Ishikawa (cell line): ENCODE results near the gene CDC42BPG.

ENCODE experiments used
- CEBPB ChIP-seq: IDR thresholded peaks from 2 replicates; pipeline ENCODE4 v1.6.1; 2012
- CREB1 ChIP-seq: IDR thresholded peaks from 2 replicates; pipeline ENCODE4 v1.6.1; 2012; ENCODE audit warnings: low read depth
- EGR1 ChIP-seq: IDR thresholded peaks from 2 replicates; pipeline ENCODE4 v1.6.1; 2012
- EP300 ChIP-seq: IDR thresholded peaks from 2 replicates; pipeline ENCODE4 v1.6.1; 2012; ENCODE audit warnings: borderline replicate concordance
- FOXM1 ChIP-seq: IDR thresholded peaks from 2 replicates; pipeline ENCODE4 v1.6.1; 2012; ENCODE audit warnings: low read depth, borderline replicate concordance
- MAX ChIP-seq: IDR thresholded peaks from 2 replicates; pipeline ENCODE4 v1.6.1; 2012
- NFIC ChIP-seq: IDR thresholded peaks from 2 replicates; pipeline ENCODE4 v1.6.1; 2012
- RAD21 ChIP-seq: IDR thresholded peaks from 2 replicates; pipeline ENCODE4 v1.6.1; 2012; ENCODE audit warnings: low read depth
- TAF1 ChIP-seq: IDR thresholded peaks from 2 replicates; pipeline ENCODE4 v1.6.1; 2012; ENCODE audit warnings: low read depth, mild to moderate bottlenecking
- TCF12 ChIP-seq: IDR thresholded peaks from 2 replicates; pipeline ENCODE4 v1.6.1; 2012; ENCODE audit warnings: low read depth
- TEAD4 ChIP-seq: IDR thresholded peaks from 2 replicates; pipeline ENCODE4 v1.6.1; 2012
- YY1 ChIP-seq: IDR thresholded peaks from 2 replicates; pipeline ENCODE4 v1.6.1; 2012; ENCODE audit warnings: low read depth
- ZBTB7A ChIP-seq: IDR thresholded peaks from 2 replicates; pipeline ENCODE4 v1.6.1; 2012; ENCODE audit warnings: low read depth
- TF ChIP-seq, protein P1 (sequence below): IDR thresholded peaks from 2 replicates; pipeline ENCODE4 v1.6.1; 2012; ENCODE audit warnings: low read depth, mild to moderate bottlenecking
- TF ChIP-seq, protein P2 (sequence below): IDR thresholded peaks from 2 replicates; pipeline ENCODE4 v1.6.1; 2012

CDC42BPG gene

DNA sequence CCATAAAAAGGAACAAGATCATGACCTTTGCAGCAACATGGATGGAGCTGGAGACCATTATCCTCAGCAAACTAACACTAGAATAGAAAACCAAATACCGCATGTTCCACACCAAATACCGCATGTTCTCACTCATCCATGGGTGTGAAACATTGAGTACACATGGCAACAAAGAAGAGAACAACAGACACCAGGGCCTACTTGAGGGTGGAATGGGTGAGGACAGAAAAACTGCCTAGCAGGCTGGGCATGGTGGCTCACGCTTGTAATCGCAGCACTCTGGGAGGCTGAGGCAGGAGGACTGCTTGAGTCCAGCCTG is 21.7 kb upstream of the CDC42BPG start:
- TF ChIP-seq EGR1 (no peak), TAF1 (no peak), YY1 (no peak), RAD21 (no peak), TCF12 (no peak), TEAD4 (no peak), EP300 (no peak), CREB1 (no peak), NFIC (no peak), MAX (no peak), CEBPB (no peak), ZBTB7A (no peak), FOXM1 (no peak)
- TF ChIP-seq, protein P1, sequence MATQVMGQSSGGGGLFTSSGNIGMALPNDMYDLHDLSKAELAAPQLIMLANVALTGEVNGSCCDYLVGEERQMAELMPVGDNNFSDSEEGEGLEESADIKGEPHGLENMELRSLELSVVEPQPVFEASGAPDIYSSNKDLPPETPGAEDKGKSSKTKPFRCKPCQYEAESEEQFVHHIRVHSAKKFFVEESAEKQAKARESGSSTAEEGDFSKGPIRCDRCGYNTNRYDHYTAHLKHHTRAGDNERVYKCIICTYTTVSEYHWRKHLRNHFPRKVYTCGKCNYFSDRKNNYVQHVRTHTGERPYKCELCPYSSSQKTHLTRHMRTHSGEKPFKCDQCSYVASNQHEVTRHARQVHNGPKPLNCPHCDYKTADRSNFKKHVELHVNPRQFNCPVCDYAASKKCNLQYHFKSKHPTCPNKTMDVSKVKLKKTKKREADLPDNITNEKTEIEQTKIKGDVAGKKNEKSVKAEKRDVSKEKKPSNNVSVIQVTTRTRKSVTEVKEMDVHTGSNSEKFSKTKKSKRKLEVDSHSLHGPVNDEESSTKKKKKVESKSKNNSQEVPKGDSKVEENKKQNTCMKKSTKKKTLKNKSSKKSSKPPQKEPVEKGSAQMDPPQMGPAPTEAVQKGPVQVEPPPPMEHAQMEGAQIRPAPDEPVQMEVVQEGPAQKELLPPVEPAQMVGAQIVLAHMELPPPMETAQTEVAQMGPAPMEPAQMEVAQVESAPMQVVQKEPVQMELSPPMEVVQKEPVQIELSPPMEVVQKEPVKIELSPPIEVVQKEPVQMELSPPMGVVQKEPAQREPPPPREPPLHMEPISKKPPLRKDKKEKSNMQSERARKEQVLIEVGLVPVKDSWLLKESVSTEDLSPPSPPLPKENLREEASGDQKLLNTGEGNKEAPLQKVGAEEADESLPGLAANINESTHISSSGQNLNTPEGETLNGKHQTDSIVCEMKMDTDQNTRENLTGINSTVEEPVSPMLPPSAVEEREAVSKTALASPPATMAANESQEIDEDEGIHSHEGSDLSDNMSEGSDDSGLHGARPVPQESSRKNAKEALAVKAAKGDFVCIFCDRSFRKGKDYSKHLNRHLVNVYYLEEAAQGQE, result no peak
- TF ChIP-seq, protein P2, sequence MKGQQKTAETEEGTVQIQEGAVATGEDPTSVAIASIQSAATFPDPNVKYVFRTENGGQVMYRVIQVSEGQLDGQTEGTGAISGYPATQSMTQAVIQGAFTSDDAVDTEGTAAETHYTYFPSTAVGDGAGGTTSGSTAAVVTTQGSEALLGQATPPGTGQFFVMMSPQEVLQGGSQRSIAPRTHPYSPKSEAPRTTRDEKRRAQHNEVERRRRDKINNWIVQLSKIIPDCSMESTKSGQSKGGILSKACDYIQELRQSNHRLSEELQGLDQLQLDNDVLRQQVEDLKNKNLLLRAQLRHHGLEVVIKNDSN, result no peak

DNA sequence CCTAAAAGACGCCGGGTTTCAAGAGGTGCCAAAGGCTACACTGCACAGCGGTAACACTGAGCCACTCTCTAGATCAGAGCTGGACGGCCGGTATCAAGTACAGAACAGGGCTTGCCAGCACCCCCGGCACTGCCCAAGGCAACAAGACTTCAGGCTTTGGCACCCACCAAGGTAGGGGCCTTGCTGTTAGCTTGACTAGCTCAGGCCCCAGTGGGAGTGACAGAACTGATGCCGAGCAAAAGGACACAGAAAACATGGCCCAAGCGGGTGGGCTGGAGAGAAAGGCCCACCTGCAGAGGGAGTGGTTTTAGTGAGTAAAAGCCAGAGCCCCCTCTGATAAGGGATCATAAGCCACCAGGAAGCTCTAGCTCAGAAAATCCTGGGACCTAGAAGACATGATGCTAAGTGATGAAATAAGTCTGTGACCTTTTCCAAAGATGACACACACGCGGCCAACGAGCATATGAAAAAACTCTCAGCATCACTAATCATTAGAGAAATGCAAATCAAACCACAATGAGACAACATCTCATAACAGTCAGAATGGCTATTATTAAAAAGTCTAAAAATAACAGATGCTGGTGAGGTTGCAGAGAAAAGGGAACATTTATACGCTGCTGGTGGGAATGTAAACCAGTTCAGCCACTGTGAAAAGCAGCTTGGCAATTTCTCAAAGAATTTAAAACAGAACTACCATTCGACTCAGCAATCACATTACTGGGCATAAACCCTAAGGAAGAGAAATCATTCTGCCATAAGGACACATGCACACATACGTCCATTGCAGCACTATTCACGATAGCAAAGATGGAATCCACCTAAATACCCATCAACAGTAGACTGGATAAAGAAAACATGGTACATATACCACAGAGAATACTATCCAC is 21.1 kb upstream of the CDC42BPG start:
- TF ChIP-seq ZBTB7A, result no peak
- no peak for TF ChIP-seq YY1
- no peak for TF ChIP-seq EP300
- TF ChIP-seq RAD21, result no peak
- TF ChIP-seq MAX, result no peak
- TF ChIP-seq, protein P1, result no peak
- TF ChIP-seq TAF1, result no peak
- TF ChIP-seq, protein P2, result no peak
- TF ChIP-seq TEAD4, result no peak
- TF ChIP-seq CEBPB, result no peak
- TF ChIP-seq TCF12, result no peak
- TF ChIP-seq CREB1, result no peak
- no peak for TF ChIP-seq NFIC
- no peak for TF ChIP-seq EGR1

DNA sequence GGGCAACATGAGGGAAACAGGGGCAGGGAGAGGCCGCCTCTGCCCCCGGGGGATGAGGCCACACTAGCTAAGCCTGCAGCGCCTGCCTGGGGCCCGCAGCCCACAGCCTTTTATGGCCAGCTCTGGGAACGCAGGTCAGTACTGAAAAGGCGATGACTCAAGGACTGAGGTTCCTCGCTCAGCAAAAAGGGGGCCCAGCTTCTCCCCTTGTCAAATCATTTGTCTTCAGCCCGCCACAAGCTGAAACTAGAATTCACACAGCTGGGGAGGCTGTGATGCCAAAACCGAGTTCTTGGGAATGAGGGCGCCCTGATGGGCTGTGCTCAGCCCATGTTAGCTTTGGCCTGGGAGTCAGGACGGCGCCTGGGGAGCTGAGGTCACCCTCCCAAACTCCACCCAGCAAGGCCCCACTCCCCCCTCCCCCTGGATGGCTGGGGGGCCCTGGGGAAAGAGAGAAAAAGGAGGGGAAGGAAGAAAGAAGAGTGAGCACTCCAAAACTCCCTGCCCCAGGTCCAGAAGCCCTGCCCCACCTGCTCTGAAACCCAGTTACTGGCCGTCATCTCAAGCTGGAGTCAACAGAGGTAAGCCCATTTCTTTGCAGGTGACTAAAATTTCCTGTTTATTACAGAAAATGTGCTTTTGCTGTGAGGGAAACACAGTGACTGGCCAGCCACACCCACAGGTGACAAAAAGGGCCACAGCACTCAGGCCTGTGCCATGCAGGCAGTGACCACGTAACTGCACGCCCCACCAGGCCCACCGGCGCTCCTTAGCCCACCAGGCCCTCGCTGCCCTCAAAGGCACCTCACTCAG is 20.2 kb upstream of the CDC42BPG start:
- TF ChIP-seq NFIC (no peak), TCF12 (no peak), EGR1 (no peak), MAX (no peak), TAF1 (no peak), TEAD4 (no peak), ZBTB7A (no peak), EP300 (no peak), RAD21 (no peak), FOXM1 (no peak), CREB1 (no peak), YY1 (no peak)
- TF ChIP-seq, protein P1, result no peak
- TF ChIP-seq, protein P2, result no peak
